GM18858 (cell line): ENCODE measurements around the gene FAM89B.
"Not testable (repeated sequence)": the region's sequence is repeated elsewhere in the genome, so short reads cannot be mapped to it uniquely, and the experiment has no call there.

Experiments
- ATAC-seq: cut with Tn5 transposase; IDR thresholded peaks from one replicate; pipeline ENCODE4 v1.9.1; 2021; ENCODE audit not compliant: unreplicated experiment

FAM89B gene

DNA sequence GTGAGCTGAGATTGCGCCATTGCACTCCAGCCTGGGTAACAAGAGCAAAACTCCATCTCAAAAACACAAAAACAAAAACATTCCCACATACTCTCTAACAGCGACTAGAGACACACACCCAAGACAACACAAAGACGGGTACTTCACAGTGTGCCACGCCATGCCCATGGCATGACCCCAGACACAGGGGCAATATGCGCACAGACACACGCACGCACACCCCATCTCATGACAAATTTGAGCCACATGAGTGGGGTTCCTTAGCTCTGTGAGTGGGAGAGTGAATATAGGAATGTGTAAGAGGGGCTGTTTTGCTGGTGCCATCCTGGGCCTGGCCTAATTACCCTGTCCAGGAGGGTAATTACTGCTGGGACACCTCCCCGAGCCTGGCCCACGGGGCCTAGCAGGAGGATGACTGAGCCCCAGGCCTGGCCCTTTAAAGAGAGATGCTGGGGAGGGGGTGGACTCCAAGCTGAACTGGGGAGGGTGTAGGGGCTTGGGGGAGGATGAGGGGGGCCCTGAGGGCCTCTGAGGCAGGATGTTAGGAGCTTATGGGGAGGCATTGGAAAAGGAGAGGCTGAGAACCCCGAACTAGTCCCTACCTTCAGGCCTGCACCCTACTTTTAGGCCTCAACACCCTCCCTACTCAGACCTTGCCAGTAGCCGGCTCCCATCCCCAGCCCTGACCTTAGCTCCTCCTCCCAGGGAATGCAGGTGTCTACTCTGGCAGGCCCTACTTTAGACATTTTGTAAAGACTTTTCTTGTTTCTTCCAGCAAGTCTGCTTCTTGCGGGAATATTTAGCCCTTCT, 15.7 kb upstream of the FAM89B start:
- ATAC-seq = no peak

DNA sequence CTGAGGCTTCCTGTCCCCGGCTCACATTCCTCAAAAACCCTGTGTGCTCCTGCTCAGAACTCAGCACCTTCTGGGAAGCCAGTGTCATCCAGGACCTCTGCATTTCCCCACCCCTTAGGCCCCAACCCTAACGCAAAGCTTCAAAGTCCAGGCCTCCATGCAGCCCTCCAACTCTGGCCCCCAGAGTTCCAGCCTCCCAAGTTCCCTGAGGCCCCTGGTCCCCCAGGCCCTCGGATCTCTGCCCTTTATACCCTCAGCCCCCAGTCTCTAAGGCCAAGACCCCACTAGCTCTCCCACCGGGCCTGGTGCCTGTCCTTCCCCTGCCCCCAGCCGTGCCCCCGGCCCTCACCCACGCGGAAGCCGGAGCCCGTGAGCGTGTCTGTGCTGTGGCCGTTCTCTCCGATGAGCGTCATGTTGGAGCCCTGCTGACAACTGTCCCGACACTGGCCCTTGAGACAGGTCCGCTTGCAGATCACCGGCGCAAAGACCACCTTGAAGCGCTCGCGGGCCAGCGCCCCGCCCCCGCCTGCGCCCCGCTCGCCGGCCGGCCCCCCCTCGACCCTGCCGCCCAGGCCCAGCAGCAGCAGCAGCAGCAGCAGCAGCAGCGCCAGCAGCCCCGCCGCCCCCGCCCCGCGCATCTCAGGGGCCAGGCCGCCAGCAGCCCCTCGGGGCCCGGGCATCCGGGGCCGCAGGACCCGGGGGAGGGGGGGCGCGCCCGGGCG, 14.9 kb upstream of the FAM89B start:
- no peak for ATAC-seq

DNA sequence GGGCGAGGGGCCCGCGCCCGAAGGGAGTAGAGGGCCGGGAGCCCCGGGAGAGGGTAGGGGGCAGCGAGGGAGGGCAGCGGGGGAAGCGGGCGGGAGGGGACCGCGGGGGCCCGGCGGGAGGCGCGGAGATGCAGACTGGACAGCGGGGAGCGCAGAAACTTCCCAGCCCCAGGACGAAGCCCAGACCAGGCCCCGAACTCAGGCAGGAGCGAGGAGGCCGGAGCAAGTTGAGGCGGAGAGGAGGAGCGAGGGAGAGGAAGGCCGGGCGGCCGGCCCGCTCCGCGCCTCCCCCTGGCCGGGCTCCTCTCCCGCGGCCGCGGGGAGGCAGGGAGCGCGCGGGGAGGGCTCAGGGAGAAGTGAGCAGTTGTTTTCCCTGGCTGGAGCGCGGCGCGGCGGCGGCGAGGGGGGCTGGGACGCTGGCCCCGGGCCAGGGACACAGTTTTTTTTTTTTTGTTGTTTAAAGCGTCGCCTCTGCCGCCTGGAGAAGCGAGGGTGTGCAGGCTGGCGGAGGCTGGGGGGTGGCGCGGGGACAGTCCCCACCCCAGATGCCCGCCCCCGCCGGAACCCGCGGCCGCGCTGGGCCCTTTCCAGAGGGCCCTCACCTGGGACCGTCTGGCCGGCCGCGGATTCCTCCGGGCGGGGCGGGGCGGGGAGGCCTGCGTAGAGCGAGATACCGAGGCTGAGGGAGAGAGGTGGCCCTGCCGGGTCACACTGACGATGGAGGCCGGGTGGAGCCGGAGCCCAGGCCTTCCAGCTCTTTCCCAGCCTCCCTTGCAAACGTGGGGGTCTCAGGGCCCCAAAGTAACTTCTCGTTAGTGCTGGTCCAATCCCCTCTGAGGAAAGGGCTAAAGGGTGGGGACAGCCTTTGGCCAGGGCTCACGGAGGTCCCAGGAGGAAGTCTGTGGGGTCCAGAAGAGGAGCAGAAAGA, 14.1 kb upstream of the FAM89B start, which contains the start of gene LTBP3:
TSS of gene LTBP3 (minus strand) at position 358 of the 928 bp plus-strand sequence. CDS start 400 bp downstream, outside the sequence.
- ATAC-seq = no peak

DNA sequence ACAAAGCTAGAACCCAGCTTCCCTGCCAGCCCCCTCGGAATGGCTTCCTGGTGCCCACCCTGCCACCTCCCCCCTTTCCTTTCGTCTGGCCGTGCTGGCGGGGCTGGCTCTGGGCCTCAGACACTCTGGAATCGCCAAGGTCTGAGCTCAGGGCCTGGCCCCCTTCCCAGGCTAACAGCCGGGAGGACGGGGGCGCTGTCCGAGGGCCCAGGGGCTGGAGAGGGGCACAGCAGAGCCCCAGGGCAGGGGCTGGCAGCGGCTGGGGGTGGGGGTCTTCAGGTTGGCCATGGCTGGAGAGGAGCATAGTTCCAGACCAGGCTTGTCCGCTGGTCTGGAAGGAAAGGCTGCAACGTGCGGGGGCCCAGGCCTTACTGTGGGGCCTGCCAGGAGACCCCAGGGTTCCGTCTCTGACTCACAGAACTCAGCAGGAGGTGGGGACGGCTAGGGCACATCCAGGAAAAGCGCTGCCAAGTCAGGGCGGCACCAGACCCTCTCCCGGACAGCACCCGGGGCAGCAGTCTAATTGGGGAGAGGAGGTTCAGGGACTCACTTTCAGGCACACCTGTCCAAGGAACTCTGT, 13.3 kb upstream of the FAM89B start:
- no peak for ATAC-seq

DNA sequence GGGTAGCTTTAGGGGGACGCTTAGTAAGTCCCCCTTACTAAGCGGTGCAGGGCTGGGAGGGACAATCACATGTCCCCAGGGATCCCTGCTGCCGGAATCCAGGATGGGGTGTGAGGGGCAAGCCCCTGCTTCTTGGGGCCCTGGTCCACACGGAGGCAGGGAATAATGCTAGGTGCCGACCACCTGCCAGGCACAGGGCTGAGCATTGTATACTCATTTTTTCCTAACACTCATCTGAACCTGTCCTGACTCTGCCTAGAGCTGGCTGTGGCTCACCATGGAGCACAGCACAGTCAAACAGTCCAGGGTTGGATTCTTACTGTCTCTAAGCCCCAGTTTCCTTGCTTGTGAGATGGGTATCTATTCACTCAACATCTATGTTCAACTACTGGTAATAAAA, 12.8 kb upstream of the FAM89B start:
- ATAC-seq = no peak

DNA sequence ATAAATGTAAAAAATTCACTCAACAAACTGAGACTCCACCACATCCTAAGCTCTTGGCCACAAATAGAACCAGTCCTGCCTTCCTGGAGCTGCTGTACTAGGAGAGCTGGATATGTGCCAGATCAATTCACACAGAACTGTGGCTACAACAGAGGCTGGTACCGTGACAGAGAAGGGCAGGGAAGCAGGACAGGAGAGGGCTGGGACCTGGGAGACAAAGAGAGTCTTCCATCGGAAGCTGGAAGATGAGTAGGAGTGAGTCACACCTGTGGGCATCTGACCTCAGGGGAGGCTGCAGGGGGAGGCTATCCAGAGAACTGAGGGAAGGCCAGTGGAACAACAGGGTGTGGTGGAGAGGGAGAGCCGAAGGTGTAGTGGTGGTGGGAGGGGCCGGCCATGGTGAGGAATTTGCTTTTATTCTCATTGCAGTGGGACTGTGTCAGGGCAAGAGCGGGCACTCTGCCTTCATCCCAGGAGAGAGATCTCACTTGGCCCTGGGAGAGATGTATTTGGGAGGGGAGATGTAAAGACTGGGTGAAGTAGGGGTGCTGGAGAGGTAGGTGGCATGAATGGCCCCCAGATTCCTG, 12.3 kb upstream of the FAM89B start:
- no peak for ATAC-seq

DNA sequence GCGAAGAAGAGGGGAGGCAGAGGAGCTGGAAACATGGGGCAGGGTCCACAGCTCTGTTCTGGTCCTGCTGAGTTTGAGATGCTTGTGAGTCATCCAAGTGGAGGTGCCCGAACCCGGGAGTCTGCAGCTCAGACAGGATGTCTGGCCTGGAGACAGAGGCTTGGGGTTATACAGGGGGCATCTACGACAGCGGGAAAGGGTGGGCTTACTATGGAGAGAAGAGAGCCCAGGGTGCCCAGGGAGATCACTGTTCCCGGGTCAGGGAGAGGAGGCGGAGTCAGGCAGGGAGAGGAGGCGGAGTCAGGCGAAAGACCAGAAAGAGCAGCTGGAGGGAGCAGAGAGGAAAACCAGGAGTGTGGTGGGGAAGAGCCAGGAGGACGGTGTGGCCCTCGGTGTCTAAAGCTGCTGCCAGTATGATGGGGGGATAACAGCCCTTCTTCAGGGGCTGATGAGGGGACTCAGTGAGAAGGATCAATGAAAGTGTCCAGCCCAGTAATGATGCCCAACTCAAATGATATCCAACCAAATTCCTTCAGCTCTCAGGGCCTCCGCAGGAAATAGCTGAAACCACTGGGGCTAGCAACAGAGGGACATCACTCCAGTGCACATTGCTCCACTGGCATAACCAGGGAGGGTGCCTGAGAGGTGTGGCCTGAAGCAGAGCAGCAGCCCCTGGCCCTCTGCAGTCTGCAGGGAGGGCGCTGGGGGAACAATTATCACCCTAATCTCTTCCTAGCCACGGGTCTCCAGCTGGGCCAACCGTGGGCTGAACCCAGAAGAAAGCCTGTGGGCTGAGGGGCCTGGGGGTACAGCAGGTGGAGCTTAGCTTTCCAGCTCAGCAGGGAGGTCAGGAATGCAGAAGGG, 11.6 kb upstream of the FAM89B start:
- no peak for ATAC-seq

DNA sequence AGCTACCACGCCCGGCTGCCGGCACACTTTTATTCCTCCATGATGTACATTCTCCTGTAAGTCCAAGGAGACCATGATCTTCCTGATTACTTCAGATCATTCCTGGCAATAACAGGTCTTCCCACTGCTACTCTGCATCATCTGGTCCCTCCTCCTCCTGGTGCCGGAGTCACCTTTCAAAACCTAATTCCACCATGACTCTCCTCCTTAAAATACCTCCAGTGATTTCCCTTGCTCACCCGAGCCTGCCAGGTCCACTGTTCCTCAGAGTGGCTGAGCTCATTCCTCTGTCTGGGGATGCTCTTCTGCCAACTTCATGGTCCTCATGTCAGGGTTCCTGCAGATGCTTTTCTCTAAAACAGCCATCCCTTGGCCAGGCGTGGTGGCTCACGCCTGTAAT, 10.3 kb upstream of the FAM89B start:
- no peak for ATAC-seq

DNA sequence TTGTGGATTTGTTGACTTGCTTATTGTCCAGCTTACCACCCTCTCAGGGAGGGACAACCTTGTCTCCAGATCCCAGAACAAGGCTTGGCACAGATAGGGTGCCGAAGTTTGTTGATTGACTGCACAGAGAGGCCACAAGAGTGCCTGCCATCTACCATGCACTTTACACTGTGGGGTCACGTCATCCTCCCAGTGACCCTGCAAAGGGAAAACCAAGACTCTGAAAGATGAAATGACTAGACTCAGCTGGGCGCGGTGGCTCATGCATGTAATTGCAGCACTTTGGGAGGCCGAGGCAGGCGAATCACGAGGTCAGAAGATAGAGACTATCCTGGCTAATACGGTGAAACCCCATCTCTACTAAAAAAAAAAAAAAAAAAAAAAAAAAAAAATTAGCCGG, 9.6 kb upstream of the FAM89B start:
- no peak for ATAC-seq

DNA sequence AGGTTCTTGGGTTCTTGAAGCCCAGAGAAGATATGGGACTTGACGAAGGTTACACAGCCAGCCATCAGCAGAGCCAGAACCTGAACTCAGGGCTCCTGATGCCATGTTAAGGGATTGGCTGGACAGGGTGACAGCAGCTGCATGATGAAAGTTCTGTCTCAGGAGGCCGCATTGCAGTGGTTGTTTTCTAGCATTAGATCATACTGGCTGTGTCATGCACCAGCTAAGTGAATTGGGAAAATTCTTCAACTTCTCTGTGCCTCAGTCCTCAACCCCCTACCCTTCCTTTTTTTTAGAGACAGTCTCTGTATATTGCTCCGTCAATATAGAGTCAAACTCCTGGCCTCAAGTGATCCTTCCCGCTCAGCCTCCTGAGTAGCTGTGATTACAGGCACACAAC, 8.7 kb upstream of the FAM89B start:
- ATAC-seq = no peak

DNA sequence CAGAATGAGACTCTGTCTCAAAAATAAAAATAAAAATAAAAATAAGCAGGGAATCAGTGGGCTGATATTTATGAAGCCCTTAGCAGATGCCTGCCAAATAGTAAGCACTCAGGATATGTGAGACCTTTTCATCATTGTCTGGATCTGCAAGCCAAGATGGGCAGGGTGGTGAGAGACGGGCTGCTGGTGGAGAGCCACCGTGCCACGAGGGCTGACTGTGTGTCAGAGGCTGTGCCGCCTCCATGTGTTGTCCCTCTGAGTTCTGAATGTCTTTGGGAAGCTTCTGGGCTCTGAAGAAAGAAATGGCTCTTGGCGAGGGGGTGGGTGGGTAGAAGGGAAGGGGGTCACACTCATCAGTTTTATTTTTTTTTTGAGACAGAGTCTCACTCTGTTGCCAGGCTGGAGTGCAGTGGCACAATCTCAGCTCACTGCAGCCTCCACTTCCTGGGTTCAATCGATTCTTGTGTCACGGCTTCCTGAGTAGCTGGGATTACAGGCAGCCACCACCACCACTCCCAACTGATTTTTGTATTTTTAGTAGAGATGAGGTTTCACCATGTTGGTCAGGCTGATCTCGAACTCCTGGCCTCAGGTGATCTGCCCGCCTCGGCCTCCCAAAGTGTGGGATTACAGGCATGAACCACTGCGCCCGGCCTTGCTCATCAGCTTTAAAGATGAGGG, 7.3 kb upstream of the FAM89B start:
- ATAC-seq = not testable (repeated sequence)

DNA sequence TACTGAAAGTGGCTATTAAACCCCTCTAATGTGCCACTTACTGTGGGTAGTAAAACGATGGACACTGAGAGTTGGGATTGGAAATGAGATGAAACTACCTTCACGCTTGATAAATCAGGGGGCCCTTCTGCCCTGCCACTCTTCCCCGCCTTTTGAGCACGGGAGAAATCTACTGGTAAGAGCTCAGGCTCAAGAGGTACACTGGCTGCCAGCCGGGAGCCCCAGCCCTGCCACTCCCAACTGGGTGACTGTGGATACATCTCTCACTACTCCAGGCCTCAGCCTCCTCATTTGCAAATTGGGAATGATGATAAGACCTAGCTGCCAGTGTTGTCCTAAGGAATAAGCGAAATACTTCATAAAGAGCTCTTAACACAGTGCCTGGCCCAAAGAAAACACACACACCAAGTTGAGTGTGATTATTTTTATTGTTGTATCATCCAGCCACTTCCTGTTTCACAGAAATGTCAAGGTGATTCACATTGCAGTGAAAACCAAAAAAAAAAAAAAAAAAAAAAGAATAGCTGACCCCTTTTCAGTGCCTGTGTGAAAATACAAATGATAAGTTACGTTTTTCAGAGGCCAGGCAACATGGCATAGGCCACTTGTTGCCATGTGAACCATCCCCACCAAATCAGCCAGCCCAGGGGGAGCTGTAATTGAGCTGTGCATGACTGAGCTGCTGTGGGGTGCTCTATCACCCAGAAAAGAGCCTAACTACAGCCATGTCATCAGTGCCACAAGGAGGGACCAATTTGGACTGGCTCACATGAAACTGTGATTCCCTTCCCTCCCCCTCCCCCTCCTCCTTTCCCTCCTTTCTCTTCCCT, 6.5 kb upstream of the FAM89B start:
- no peak for ATAC-seq

DNA sequence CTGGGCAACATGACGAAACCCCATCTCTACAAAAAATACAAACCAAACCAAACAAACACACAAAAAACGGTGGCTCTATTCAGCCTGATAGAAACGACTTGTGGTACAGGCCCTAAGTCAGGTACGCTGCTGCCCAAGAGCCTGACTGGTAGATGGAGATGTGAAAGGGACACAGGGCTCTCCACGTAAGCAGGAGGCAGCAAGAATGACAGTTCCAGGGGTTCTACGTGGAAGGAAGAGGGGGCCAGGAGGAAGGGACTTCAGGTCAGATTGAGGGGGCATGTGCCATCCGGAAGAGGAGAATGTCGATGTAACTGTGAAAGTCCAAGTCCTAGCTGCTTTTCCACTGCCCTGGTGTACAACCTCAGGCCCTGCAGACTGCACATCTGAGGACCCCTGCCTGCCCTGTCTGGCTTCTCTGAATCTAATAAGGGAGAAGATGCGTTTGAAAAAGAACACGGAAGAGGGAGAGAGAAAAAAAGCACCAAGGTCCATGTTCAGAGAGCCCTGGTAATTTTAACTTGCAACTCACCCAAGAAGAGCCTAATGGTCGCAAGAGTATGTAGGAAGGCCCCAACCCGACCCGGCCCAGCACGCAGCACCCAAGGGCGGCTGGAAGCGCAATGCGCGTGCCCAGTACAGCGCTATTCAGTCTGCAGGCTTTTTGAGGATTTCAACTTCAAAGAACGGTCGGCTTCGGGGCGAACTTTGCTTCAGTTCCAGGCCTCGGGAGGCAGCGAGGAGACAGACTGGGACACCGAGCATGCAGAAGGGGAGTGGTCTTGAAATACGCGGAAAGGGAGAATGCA, 3.0 kb upstream of the FAM89B start:
- no peak for ATAC-seq

DNA sequence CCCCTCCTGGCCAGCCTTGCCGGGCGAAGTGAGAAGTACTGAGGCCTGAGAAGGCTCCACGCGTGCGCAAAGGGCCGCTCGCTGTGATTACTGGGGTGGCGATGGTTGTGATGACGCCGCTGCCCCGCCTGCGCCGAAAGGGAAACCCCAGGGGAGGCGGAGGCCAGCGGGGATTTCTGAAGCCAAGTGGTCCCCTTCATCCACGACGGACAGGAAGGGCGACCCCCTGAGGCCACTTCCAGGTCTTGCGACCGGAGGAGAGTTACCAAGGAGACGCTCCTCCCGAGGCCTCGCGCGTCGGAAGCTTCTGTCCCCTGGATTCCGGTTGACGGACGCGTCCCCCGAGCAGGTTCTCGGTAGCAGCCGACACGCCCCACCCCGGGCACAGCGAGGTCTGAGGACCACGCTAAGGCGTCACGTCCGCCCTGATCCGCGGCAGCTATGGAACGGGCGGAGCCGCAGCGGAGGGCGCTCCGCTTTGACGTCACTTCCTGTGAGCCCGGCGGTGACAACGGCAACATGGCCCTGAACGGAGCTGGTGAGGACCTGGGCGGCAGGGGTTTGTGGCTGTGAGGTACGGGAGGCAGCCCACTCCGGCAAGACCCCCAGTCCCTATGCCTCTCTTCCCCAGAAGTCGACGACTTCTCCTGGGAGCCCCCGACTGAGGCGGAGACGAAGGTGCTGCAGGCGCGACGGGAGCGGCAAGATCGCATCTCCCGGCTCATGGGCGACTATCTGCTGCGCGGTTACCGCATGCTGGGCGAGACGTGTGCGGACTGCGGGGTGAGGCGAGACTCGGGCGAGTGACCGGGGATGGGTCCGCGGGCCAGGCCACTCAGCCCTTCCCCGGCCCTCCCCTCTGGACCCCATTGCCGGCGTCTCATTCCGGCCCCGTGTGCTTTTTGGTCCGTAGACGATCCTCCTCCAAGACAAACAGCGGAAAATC, 2.1 kb upstream of the FAM89B start, which contains the start of gene ZNRD2:
TSS of gene ZNRD2 (plus strand) at position 505 of the 946 bp plus-strand sequence. CDS start at position 520, 15 bp downstream.
- ATAC-seq = peak; percentile 46

DNA sequence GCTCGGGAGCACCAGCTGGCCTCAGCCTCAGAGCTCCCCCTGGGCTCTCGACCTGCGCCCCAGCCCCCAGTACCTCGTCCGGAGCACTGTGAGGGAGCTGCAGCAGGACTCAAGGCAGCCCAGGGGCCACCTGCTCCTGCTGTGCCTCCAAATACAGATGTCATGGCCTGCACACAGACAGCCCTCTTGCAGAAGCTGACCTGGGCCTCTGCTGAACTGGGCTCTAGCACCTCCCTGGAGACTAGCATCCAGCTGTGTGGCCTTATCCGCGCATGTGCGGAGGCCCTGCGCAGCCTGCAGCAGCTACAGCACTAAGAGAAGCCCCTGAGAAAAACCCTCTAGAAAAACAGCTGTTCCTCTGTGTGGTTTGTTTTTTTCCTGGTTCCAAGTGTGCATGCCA, 918 bp upstream of the FAM89B start:
- no peak for ATAC-seq

DNA sequence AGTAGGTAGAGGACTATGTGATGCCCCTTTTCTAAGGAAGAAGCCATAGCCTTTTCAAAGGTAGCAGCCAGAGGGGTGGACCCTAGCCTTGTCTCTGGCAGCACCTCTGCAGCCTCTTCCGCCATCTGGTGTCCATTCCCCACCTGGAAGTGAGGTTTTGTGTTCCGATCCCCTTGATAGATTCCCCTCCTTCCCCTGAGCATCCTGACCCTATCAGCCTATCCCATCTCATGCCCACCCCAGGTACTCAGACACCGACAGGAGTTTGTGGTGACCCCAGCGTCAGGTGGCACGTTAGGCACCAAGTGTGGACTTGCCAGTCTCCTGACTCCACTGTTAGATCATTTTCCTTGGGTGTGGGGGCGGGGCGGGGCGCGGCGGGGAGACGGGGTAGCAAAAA, 398 bp upstream of the FAM89B start:
- no peak for ATAC-seq
